Neural cell (in vitro differentiated cells): ENCODE results near the gene CTNNA1. TPM values are rescaled to one million over a fixed set of nuclear protein-coding genes. Genes with fewer than 3 reads are reported as not detected.

Experiments
- H2AFZ ChIP-seq: fragments of 200-600, 300-800 bp; sonication (generic), shearing (Covaris generic); 2 replicates; pipeline ENCODE4 v1.6.0; 2014; ENCODE audit warnings: low read depth, mild to moderate bottlenecking, antibody characterized with exemption, low read length, moderate library complexity
- H3F3A ChIP-seq: fragments of 200-600 bp; shearing (Covaris generic); 2 replicates; pipeline ENCODE4 v1.6.1; 2016; ENCODE audit warnings: mild to moderate bottlenecking, moderate library complexity, mixed read lengths, antibody characterized with exemption, low read length; ENCODE audit not compliant: insufficient read depth, poor library complexity, severe bottlenecking
- H3K27ac ChIP-seq: fragments of 200-600, 300-800 bp; sonication (generic), shearing (Covaris generic); 2 replicates; pipeline ENCODE4 v1.5.1; 2014; ENCODE audit warnings: mild to moderate bottlenecking, low read length, moderate library complexity
- H3K27me3 ChIP-seq: fragments of 300-800, 200-600 bp; sonication (generic), shearing (Covaris generic); 2 replicates; pipeline ENCODE4 v1.6.0; 2014; ENCODE audit warnings: mild to moderate bottlenecking, low read depth, low read length, moderate library complexity; ENCODE audit not compliant: insufficient read depth
- H3K36me3 ChIP-seq: fragments of 300-800, 200-600 bp; sonication (generic), shearing (Covaris generic); 2 replicates; pipeline ENCODE4 v1.5.1; 2014; ENCODE audit warnings: mild to moderate bottlenecking, antibody characterized with exemption, low read length, moderate library complexity; ENCODE audit not compliant: insufficient read depth
- H3K4me2 ChIP-seq: fragments of 300-800, 200-600 bp; sonication (generic), shearing (Covaris generic); 2 replicates; pipeline ENCODE4 v1.6.0; 2014; ENCODE audit warnings: mild to moderate bottlenecking, low read length
- H3K4me3 ChIP-seq: fragments of 300-800, 200-600 bp; sonication (generic), shearing (Covaris generic); 2 replicates; pipeline ENCODE4 v1.5.1; 2014; ENCODE audit warnings: mild to moderate bottlenecking, low read length, moderate library complexity
- H3K79me2 ChIP-seq: fragments of 200-600 bp; shearing (Covaris generic); replicated peaks from 2 replicates; pipeline ENCODE4 v1.6.0; 2014; ENCODE audit warnings: mild to moderate bottlenecking, low read length, moderate library complexity; ENCODE audit not compliant: insufficient read depth
- H3K9ac ChIP-seq: fragments of 300-800, 200-600 bp; sonication (generic), shearing (Covaris generic); 2 replicates; pipeline ENCODE4 v1.6.1; 2016; ENCODE audit warnings: mild to moderate bottlenecking, low read length, mixed read lengths
- H3K9me2 ChIP-seq: fragments of 200-600 bp; shearing (Covaris generic); 2 replicates; pipeline ENCODE4 v1.6.1; 2016; ENCODE audit warnings: mild to moderate bottlenecking, low read length, mixed read lengths; ENCODE audit not compliant: insufficient read depth
- H3K9me3 ChIP-seq: fragments of 200-600, 300-800 bp; sonication (generic), shearing (Covaris generic); 2 replicates; pipeline ENCODE4 v1.6.1; 2016; ENCODE audit warnings: mild to moderate bottlenecking, mixed run types, low read length, moderate library complexity, mixed read lengths
- H4K20me1 ChIP-seq: fragments of 200-600 bp; shearing (Covaris generic); 2 replicates; pipeline ENCODE4 v1.6.1; 2016; ENCODE audit warnings: mild to moderate bottlenecking, mixed run types; ENCODE audit not compliant: insufficient read depth
- CTCF ChIP-seq: fragments of 450-650 bp; IDR thresholded peaks from 2 replicates; pipeline ENCODE4 v1.5.1; 2014; ENCODE audit warnings: antibody characterized with exemption, mild to moderate bottlenecking, moderate library complexity; ENCODE audit not compliant: poor library complexity, severe bottlenecking
- EP300 ChIP-seq: fragments of 450-650 bp; conservative IDR thresholded peaks from 2 replicates; pipeline ENCODE4 v1.6.1; 2014; ENCODE audit warnings: antibody characterized with exemption, mild to moderate bottlenecking, moderate library complexity; ENCODE audit not compliant: poor library complexity, severe bottlenecking
- EZH2 ChIP-seq: fragments of 200-600, 300-800 bp; shearing (Covaris generic), sonication (generic); IDR thresholded peaks from 2 replicates; pipeline ENCODE4 v1.6.1; 2014; ENCODE audit warnings: antibody characterized with exemption, low read length, borderline replicate concordance, mild to moderate bottlenecking; ENCODE audit not compliant: insufficient read depth, poor library complexity, severe bottlenecking
- MXI1 ChIP-seq: fragments of 450-650 bp; conservative IDR thresholded peaks from 2 replicates; pipeline ENCODE4 v1.6.1; 2014; ENCODE audit warnings: antibody characterized with exemption, mild to moderate bottlenecking; ENCODE audit not compliant: poor library complexity, severe bottlenecking
- POLR2AphosphoS5 ChIP-seq: IDR thresholded peaks from 2 replicates; pipeline ENCODE4 v1.6.1; 2012
- RAD21 ChIP-seq: fragments of 450-650 bp; conservative IDR thresholded peaks from 2 replicates; pipeline ENCODE4 v1.6.1; 2014; ENCODE audit warnings: antibody characterized with exemption, mild to moderate bottlenecking, moderate library complexity
- REST ChIP-seq: IDR thresholded peaks from 2 replicates; pipeline ENCODE4 v1.6.1; 2012; ENCODE audit warnings: borderline replicate concordance
- SMC3 ChIP-seq: fragments of 450-650 bp; conservative IDR thresholded peaks from 2 replicates; pipeline ENCODE4 v1.6.1; 2014; ENCODE audit warnings: antibody characterized with exemption, mild to moderate bottlenecking, moderate library complexity; ENCODE audit not compliant: poor library complexity
- TAF1 ChIP-seq: IDR thresholded peaks from 2 replicates; pipeline ENCODE4 v1.6.1; 2012; ENCODE audit warnings: low read depth
- polyA plus RNA-seq: library from polyadenylated mRNA; depleted of rRNA; stranded (reverse); fragments of >200 nt; gene quantifications from 2 replicates; pipeline ENCODE4 v1.2.3, GENCODE V29; 2014

CTNNA1 gene
- polyA plus RNA-seq, 1 donor from 2014 or later, result 87.9 TPM

- Histone ChIP-seq H2AFZ (no peak overlapping the region), H3K27ac (peak overlapping the region; percentile 24), H3K36me3 (no peaks in the 10 kb centered on the region), H3K9me3 (no peaks in the 10 kb centered on the region), H3F3A (no peaks in the 10 kb centered on the region), H3K9me2 (no peaks in the 10 kb centered on the region), H3K4me3 (no peak overlapping the region), H4K20me1 (no peaks in the 10 kb centered on the region), H3K9ac (no peak overlapping the region), H3K27me3 (no peaks in the 10 kb centered on the region), H3K79me2 (no peaks in the 10 kb centered on the region), H3K4me2 (no peak overlapping the region)
- no peak for TF ChIP-seq CTCF
- no peak for TF ChIP-seq POLR2AphosphoS5
- TF ChIP-seq EP300, result no peak
- TF ChIP-seq TAF1, result no peak
- no peak for TF ChIP-seq REST
- TF ChIP-seq EZH2, result no peak
- TF ChIP-seq MXI1, result no peak
Observed at GRCh38 chr5:138738399-138738798, 14.8 kb upstream of the CTNNA1 start.

- H3K27ac ChIP-seq, result no peak overlapping the region
- no peaks in the 10 kb centered on the region for H3K36me3 ChIP-seq
- H3K27me3 ChIP-seq, result no peaks in the 10 kb centered on the region
- no peaks in the 10 kb centered on the region for H4K20me1 ChIP-seq
- H3K9ac ChIP-seq, result no peak overlapping the region
- H3K4me3 ChIP-seq, result no peak overlapping the region
- H3K9me2 ChIP-seq, result no peaks in the 10 kb centered on the region
- H3K79me2 ChIP-seq, result no peaks in the 10 kb centered on the region
- H2AFZ ChIP-seq, result no peak overlapping the region
- H3K9me3 ChIP-seq, result no peaks in the 10 kb centered on the region
- no peak overlapping the region for H3K4me2 ChIP-seq
- H3F3A ChIP-seq, result no peaks in the 10 kb centered on the region
- no peak for TF ChIP-seq EP300
- TF ChIP-seq SMC3, result no peak
- no peak for TF ChIP-seq TAF1
- TF ChIP-seq CTCF, result no peak
- no peak for TF ChIP-seq MXI1
- TF ChIP-seq REST, result no peak
- TF ChIP-seq RAD21, result no peak
- TF ChIP-seq EZH2, result no peak
- TF ChIP-seq POLR2AphosphoS5, result no peak
Observed at GRCh38 chr5:138739938-138740337, 13.3 kb upstream of the CTNNA1 start.
